WTC11 (cell line): ENCODE data around the gene MON2. TPM values are rescaled to one million over a fixed set of nuclear protein-coding genes. Genes with fewer than 3 reads are reported as not detected.

Source experiments
- ATAC-seq: fragments of 200-7000 bp; cut with Tn5 transposase; 2 replicates; pipeline ENCODE4 v1.10.0; 2021; ENCODE audit warnings: mild to moderate bottlenecking, moderate library complexity
- CTCF ChIA-PET: fragments of 300-600 bp; sonication (Branson Sonifier 250); formaldehyde crosslinking; loops from one replicate; lab custom pipeline; 2021; ENCODE audit warnings: antibody characterized with exemption; lab: Charles Lee
- POLR2A ChIA-PET: fragments of 350-600 bp; sonication (Branson Sonifier 250); formaldehyde crosslinking; loops from one replicate; lab custom pipeline; 2021; ENCODE audit warnings: antibody characterized with exemption; lab: Charles Lee
- DNase-seq: peaks from one replicate; pipeline ENCODE4 v3.0.0; 2021; ENCODE audit warnings: low spot score
- H3K27ac Mint-ChIP-seq: 2 replicates; pipeline ENCODE4 v1.8.0; 2021; ENCODE audit warnings: mixed read lengths
- H3K27me3 Mint-ChIP-seq: 2 replicates; pipeline ENCODE4 v1.8.0; 2021; ENCODE audit warnings: low read depth, mild to moderate bottlenecking, moderate library complexity, mixed read lengths
- H3K36me3 Mint-ChIP-seq: 2 replicates; pipeline ENCODE4 v1.8.0; 2021; ENCODE audit warnings: mixed read lengths
- H3K4me1 Mint-ChIP-seq: 2 replicates; pipeline ENCODE4 v1.8.0; 2022; ENCODE audit warnings: mixed read lengths
- H3K4me3 Mint-ChIP-seq: 2 replicates; pipeline ENCODE4 v1.8.0; 2021; ENCODE audit warnings: mild to moderate bottlenecking, moderate library complexity, mixed read lengths
- H3K9me3 Mint-ChIP-seq: 2 replicates; pipeline ENCODE4 v1.8.0; 2021; ENCODE audit warnings: mixed read lengths
- ATF1 ChIP-seq: sonication (generic); formaldehyde crosslinking; IDR thresholded peaks from 2 replicates; pipeline ENCODE4 v1.8.1; 2023; ENCODE audit warnings: mild to moderate bottlenecking, moderate library complexity, missing genetic modification reagents
- ATF2 ChIP-seq: sonication (generic); formaldehyde crosslinking; IDR thresholded peaks from 2 replicates; pipeline ENCODE4 v1.8.1; 2022; ENCODE audit warnings: low read depth, missing genetic modification reagents, borderline replicate concordance
- ERG ChIP-seq: fragments of 250-450 bp; sonication (Bioruptor Pico); IDR thresholded peaks from 2 replicates; pipeline ENCODE4 v1.8.0; 2021; ENCODE audit warnings: mild to moderate bottlenecking
- FOXJ3 ChIP-seq: sonication (generic); formaldehyde crosslinking; IDR thresholded peaks from 2 replicates; pipeline ENCODE4 v1.9.0; 2021; ENCODE audit warnings: missing genetic modification reagents, mild to moderate bottlenecking, borderline replicate concordance
- FOXP1 ChIP-seq: sonication (generic); formaldehyde crosslinking; IDR thresholded peaks from 2 replicates; pipeline ENCODE4 v1.8.0; 2022; ENCODE audit warnings: missing genetic modification reagents, mild to moderate bottlenecking, moderate library complexity, borderline replicate concordance
- FOXP4 ChIP-seq: sonication (generic); formaldehyde crosslinking; IDR thresholded peaks from 2 replicates; pipeline ENCODE4 v1.8.0; 2022; ENCODE audit warnings: mild to moderate bottlenecking, missing genetic modification reagents
- IRF2 ChIP-seq: sonication (generic); formaldehyde crosslinking; IDR thresholded peaks from 2 replicates; pipeline ENCODE4 v1.8.0; 2022; ENCODE audit warnings: low read depth, missing genetic modification reagents, borderline replicate concordance
- JAZF1 ChIP-seq: fragments of 250-450 bp; sonication (Bioruptor Pico); IDR thresholded peaks from 2 replicates; pipeline ENCODE4 v1.9.0; 2021; ENCODE audit warnings: moderate library complexity, mild to moderate bottlenecking, inconsistent platforms
- MAX ChIP-seq: sonication (generic); formaldehyde crosslinking; IDR thresholded peaks from 2 replicates; pipeline ENCODE4 v1.8.0; 2022; ENCODE audit warnings: mild to moderate bottlenecking, missing genetic modification reagents
- MLX ChIP-seq: sonication (generic); formaldehyde crosslinking; IDR thresholded peaks from 2 replicates; pipeline ENCODE4 v1.8.1; 2023; ENCODE audit warnings: mild to moderate bottlenecking, missing genetic modification reagents, moderate library complexity
- MXD4 ChIP-seq: fragments of 250-450 bp; sonication (Bioruptor Pico); IDR thresholded peaks from 2 replicates; pipeline ENCODE4 v1.8.0; 2021; ENCODE audit warnings: mild to moderate bottlenecking, moderate library complexity, borderline replicate concordance
- MYBL2 ChIP-seq: sonication (generic); formaldehyde crosslinking; IDR thresholded peaks from 2 replicates; pipeline ENCODE4 v1.8.1; 2023; ENCODE audit warnings: mild to moderate bottlenecking, moderate library complexity, missing genetic modification reagents
- NR2C2 ChIP-seq: sonication (generic); formaldehyde crosslinking; IDR thresholded peaks from 2 replicates; pipeline ENCODE4 v1.8.0; 2022; ENCODE audit warnings: mild to moderate bottlenecking, missing genetic modification reagents
- OVOL2 ChIP-seq: fragments of 250-450 bp; sonication (Bioruptor Pico); IDR thresholded peaks from 2 replicates; pipeline ENCODE4 v1.9.0; 2021; ENCODE audit warnings: mild to moderate bottlenecking, borderline replicate concordance
- SMAD4 ChIP-seq: sonication (generic); formaldehyde crosslinking; IDR thresholded peaks from 2 replicates; pipeline ENCODE4 v1.8.0; 2022; ENCODE audit warnings: mild to moderate bottlenecking, missing genetic modification reagents
- TEAD4 ChIP-seq: sonication (generic); formaldehyde crosslinking; IDR thresholded peaks from 2 replicates; pipeline ENCODE4 v1.8.0; 2022; ENCODE audit warnings: mild to moderate bottlenecking, missing genetic modification reagents
- ZNF232 ChIP-seq: sonication (generic); formaldehyde crosslinking; IDR thresholded peaks from 2 replicates; pipeline ENCODE4 v1.8.0; 2022; ENCODE audit warnings: mild to moderate bottlenecking, missing genetic modification reagents
- ZNF317 ChIP-seq: sonication (generic); formaldehyde crosslinking; IDR thresholded peaks from 2 replicates; pipeline ENCODE4 v1.8.1; 2023; ENCODE audit warnings: low read depth, mild to moderate bottlenecking, moderate library complexity, missing genetic modification reagents, borderline replicate concordance
- ZNF396 ChIP-seq: fragments of 250-450 bp; sonication (Bioruptor Pico); IDR thresholded peaks from 2 replicates; pipeline ENCODE4 v1.8.0; 2021; ENCODE audit warnings: mild to moderate bottlenecking, moderate library complexity, borderline replicate concordance
- ZNF532 ChIP-seq: fragments of 250-450 bp; sonication (Bioruptor Pico); IDR thresholded peaks from 2 replicates; pipeline ENCODE4 v1.9.0; 2021; ENCODE audit warnings: mild to moderate bottlenecking, borderline replicate concordance
- ZSCAN18 ChIP-seq: fragments of 250-450 bp; sonication (Bioruptor Pico); IDR thresholded peaks from 2 replicates; pipeline ENCODE4 v2.1.2; 2022; ENCODE audit warnings: mild to moderate bottlenecking, moderate library complexity
- total RNA-seq: library from RNA; stranded (reverse); gene quantifications from 3 replicates; pipeline ENCODE4 v1.2.3, GENCODE V29; 2021

Gene MON2
- total RNA-seq, 1 experiment from 2014 or later = 25.8 TPM

GRCh38 chr12:62575036-62575435 lies 108.4 kb downstream of the MON2 start:
- 0 out of 2 replicates have a peak, but pooled peaks cover 4% of the 10 kb centered on the region for H3K9me3 Mint-ChIP-seq
- ChIA-PET POLR2A (no interaction called here), CTCF (interaction anchor here (1.2 kb wide), 1 partner anchor 219 kb away, joined by 3 read pairs; no protein-coding TSS in a partner anchor)
- H3K27me3 Mint-ChIP-seq = no peaks in the 10 kb centered on the region
- no peak overlapping the region for H3K27ac Mint-ChIP-seq
- no peak overlapping the region for H3K4me3 Mint-ChIP-seq
- DNase-seq = no peak
- H3K36me3 Mint-ChIP-seq = peaks cover 16% of the 10 kb centered on the region; the same call in 1 of the 2 replicates
- TF ChIP-seq ZNF317 (no peak), OVOL2 (no peak), MLX (no peak), JAZF1 (CRISPR knock-in tag) (no peak), ZNF396 (CRISPR knock-in tag) (no peak), FOXP1 (CRISPR knock-in tag) (no peak), ERG (CRISPR knock-in tag) (no peak), ZNF532 (no peak), NR2C2 (CRISPR knock-in tag) (no peak), ZSCAN18 (CRISPR knock-in tag) (no peak), FOXJ3 (CRISPR knock-in tag) (no peak), ATF1 (no peak)
- TF ChIP-seq, all 79 proteins: peak for 0
- H3K4me1 Mint-ChIP-seq = no peaks in the 10 kb centered on the region
- no peak for ATAC-seq

- Mint-ChIP-seq H3K4me1 (no peaks in the 10 kb centered on the region), H3K27ac (no peak overlapping the region), H3K9me3 (0 out of 2 replicates have a peak, but pooled peaks cover 4% of the 10 kb centered on the region), H3K4me3 (no peak overlapping the region), H3K36me3 (0 out of 2 replicates have a peak, but pooled peaks cover 12% of the 10 kb centered on the region), H3K27me3 (no peaks in the 10 kb centered on the region)
- ATAC-seq (no peak), DNase-seq (no peak)
- CTCF ChIA-PET = interaction anchor here (2.0 kb wide), 1 partner anchor 493 kb away, joined by 4 read pairs; no protein-coding TSS in a partner anchor
- POLR2A ChIA-PET = no interaction called here
- no peak for TF ChIP-seq ATF2
- no peak for TF ChIP-seq MYBL2 (CRISPR knock-in tag)
- TF ChIP-seq TEAD4 (CRISPR knock-in tag) = no peak
- no peak for TF ChIP-seq SMAD4 (CRISPR knock-in tag)
- TF ChIP-seq MXD4 (CRISPR knock-in tag) = no peak
- TF ChIP-seq ZNF232 (CRISPR knock-in tag) = no peak
- no peak for TF ChIP-seq MAX (CRISPR knock-in tag)
- TF ChIP-seq FOXP4 (CRISPR knock-in tag) = no peak
- no peak for TF ChIP-seq IRF2 (CRISPR knock-in tag)
Measured at GRCh38 chr12:62576503-62576902, 109.9 kb downstream of the MON2 start.
